ENCODE measurements around the gene S100A5.

DNA sequence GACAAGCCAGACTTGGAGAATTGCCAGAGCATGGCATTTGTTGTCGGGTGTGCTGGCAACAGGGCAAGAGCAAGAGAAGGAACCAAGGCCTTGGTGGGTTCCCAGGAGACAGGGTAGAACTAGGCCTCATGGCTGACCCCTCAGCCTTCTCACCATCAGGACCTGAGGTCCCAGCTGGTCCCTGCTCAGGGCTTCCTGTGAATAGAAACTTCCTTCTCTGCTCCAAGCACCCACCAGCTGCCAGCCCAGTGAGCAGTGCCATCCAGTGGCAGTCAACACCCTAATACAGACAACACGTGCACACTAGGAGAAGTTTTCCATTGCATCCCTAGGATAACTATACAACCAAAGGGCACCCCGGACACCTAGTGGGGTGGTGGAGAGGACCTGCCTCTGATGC lies 27.7 kb downstream of the S100A5 start:
- TF ChIP-seq, protein P1, sequence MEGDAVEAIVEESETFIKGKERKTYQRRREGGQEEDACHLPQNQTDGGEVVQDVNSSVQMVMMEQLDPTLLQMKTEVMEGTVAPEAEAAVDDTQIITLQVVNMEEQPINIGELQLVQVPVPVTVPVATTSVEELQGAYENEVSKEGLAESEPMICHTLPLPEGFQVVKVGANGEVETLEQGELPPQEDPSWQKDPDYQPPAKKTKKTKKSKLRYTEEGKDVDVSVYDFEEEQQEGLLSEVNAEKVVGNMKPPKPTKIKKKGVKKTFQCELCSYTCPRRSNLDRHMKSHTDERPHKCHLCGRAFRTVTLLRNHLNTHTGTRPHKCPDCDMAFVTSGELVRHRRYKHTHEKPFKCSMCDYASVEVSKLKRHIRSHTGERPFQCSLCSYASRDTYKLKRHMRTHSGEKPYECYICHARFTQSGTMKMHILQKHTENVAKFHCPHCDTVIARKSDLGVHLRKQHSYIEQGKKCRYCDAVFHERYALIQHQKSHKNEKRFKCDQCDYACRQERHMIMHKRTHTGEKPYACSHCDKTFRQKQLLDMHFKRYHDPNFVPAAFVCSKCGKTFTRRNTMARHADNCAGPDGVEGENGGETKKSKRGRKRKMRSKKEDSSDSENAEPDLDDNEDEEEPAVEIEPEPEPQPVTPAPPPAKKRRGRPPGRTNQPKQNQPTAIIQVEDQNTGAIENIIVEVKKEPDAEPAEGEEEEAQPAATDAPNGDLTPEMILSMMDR (IDR thresholded peaks at IDR 0.05) = no peak
- no peak for TF ChIP-seq POLR2A (IDR thresholded peaks at IDR 0.05)
